KOPT-K1 (cell line): Measurements from ENCODE around the gene UGT3A2.

Source experiments
- H3K27ac ChIP-seq: fragments of 200-600 bp; sonication (generic); 2 replicates; pipeline ENCODE4 v1.5.1; 2016; ENCODE audit warnings: antibody characterized with exemption, mild to moderate bottlenecking, low read depth, low read length; ENCODE audit not compliant: poor library complexity, severe bottlenecking
- H3K36me3 ChIP-seq: fragments of 200-600 bp; sonication (generic); 2 replicates; pipeline ENCODE4 v1.5.1; 2017; ENCODE audit warnings: antibody characterized with exemption, mild to moderate bottlenecking, low read length, moderate library complexity; ENCODE audit not compliant: insufficient read depth
- H3K9me3 ChIP-seq: fragments of 200-600 bp; sonication (generic); 2 replicates; pipeline ENCODE4 v1.5.1; 2017; ENCODE audit warnings: antibody characterized with exemption, low read length, mild to moderate bottlenecking; ENCODE audit not compliant: insufficient read depth, poor library complexity, severe bottlenecking

The UGT3A2 gene

DNA sequence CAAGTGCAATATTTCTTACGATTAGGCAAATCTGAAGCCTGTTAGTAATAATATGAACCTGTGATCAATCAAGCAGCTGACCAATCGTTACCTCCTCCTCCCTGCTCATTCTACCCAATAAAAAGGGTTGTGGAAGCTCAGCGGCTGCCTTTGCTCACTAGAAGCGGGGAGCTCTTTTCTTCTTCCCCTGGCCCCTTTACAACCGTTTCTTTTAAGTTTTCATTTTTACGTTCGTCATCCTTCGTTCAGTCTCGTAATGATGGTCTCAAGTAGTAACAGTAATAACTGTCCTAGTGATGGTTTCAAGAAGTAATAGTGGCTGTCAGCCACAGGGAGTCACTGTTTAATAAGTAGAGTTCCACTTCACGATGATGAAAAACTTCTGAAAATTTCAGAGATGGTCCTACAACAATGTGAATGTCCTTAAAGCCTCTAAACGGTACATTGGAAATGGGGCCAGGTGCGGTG, 6.2 kb downstream of the UGT3A2 start:
- H3K9me3 ChIP-seq, result no peaks in the 10 kb centered on the region
- H3K27ac ChIP-seq, result peak overlapping the region; percentile 87
- no peaks in the 10 kb centered on the region for H3K36me3 ChIP-seq

DNA sequence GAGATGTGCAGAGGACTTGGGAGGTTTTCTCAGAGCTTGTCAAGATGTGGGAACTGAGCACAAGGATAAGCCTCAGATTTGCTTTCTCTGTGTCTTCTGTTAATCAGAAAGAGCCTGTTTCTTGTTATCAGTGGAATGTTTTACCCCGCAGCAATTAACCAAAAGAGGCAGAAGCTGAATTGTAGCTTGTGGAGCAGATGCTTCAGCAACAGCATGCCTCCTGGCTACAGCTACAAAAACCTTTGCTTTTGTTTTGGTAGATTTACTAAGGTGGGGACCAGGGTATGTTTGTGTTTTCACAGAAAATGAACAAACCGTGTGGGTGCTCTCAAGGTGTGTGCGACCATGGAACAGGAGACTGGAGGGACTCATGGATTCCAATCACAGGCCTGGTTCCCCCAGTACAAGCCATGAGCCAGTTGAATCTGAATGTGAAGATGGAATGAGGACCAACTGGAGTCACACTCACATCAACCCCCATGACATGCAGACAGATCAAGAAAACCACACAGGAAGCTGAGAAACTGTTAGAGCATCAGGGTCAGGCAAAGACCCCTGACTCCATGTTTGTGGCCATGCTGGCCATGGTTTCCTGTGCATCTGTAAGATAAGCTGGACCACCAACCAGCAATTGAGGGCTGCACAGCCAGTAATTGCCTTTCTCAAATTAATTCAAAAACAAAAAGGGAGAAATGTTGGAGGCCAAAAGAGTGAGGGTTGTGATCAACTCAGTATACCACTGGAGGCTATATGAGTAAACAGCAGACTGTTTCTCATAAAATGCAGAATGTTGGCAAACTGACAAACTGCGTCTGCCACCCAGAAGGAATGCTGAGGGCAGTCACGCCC, 6.9 kb downstream of the UGT3A2 start:
- Histone ChIP-seq H3K27ac (peak overlapping the region; percentile 87), H3K36me3 (no peaks in the 10 kb centered on the region), H3K9me3 (no peaks in the 10 kb centered on the region)

GRCh38 chr5:36058776-36059175, 7.9 kb downstream of the UGT3A2 start:
- Histone ChIP-seq H3K27ac (peak overlapping the region; percentile 87), H3K9me3 (no peaks in the 10 kb centered on the region), H3K36me3 (no peaks in the 10 kb centered on the region)

GRCh38 chr5:36057386-36057785, 9.3 kb downstream of the UGT3A2 start:
- Histone ChIP-seq H3K9me3 (no peaks in the 10 kb centered on the region), H3K27ac (peak overlapping the region; percentile 67), H3K36me3 (no peaks in the 10 kb centered on the region)

GRCh38 chr5:36056422-36056821, 10.3 kb downstream of the UGT3A2 start:
- Histone ChIP-seq H3K9me3 (no peaks in the 10 kb centered on the region), H3K27ac (peak overlapping the region; percentile 67), H3K36me3 (no peaks in the 10 kb centered on the region)

DNA sequence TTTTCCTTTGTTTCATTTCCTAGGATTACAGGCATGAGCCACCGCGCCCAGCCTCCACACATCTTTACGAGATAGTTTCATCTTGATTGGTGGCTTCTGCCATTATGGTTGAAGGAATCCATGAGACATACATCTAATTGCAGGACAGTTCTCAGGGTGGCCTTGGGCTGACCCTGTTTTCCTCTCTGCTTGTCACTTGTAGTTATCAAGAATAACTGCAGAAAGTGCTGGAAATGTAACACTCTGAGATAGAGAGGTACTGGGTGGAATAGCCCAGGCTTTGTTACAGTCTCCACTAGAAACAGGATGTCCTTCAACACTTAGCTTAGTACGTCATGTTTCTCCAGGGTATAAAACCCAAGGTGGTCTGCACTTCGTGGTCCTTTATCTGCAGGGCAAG, 10.7 kb downstream of the UGT3A2 start:
- no peaks in the 10 kb centered on the region for H3K9me3 ChIP-seq
- peak overlapping the region; percentile 67 for H3K27ac ChIP-seq
- H3K36me3 ChIP-seq, result no peaks in the 10 kb centered on the region

GRCh38 chr5:36054647-36055046, 12.0 kb downstream of the UGT3A2 start:
- Histone ChIP-seq H3K27ac (peak overlapping the region; percentile 67), H3K36me3 (no peaks in the 10 kb centered on the region)

GRCh38 chr5:36052538-36052937, 14.1 kb downstream of the UGT3A2 start:
- no peak overlapping the region for H3K27ac ChIP-seq
- no peaks in the 10 kb centered on the region for H3K9me3 ChIP-seq
- H3K36me3 ChIP-seq, result no peaks in the 10 kb centered on the region

More at GRCh38 chr5:36054647-36055046, 12.0 kb downstream of the UGT3A2 start:
- H3K9me3 ChIP-seq, result no peaks in the 10 kb centered on the region

GRCh38 chr5:36049949-36050348, 16.7 kb downstream of the UGT3A2 start:
- no peaks in the 10 kb centered on the region for H3K36me3 ChIP-seq
- H3K9me3 ChIP-seq, result no peaks in the 10 kb centered on the region
- H3K27ac ChIP-seq, result no peak overlapping the region

DNA sequence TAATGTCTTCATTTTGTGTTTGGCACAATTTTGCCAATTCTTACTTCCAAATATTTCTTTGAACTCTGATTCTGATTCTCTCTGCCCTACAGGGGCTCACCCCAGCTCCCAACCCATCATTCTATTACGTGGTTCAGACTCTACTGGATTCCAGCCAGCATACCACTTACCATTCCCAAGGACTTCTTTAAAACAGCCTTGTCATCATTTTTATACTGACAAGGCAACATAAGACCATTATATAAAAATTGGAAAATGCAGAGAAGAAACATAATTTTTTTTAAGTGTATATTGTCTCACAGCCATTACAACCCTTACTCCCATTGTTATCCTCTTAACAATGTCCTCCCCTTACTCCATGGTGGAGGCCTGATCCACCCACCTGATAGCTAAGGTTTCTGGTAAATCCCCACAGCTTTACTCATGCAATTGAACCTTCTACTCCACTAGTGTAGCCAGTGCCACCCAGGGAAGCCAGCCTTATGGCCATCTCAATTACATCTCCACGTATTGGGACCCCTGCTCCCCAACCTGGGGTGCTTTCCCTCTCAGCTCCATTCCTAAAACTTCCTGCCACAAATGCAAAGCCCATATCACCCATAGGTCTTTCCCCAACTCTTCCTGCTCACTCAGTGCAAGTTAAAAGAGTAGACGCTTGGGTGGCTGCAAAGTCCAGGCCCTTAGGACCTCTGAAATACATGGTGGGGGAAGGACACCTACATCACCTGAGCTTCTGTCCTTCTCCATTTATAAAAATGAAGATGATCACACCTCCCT, 19.1 kb downstream of the UGT3A2 start:
- no peaks in the 10 kb centered on the region for H3K36me3 ChIP-seq
- no peak overlapping the region for H3K27ac ChIP-seq
- H3K9me3 ChIP-seq, result no peaks in the 10 kb centered on the region

GRCh38 chr5:36045895-36046294, 20.8 kb downstream of the UGT3A2 start:
- no peaks in the 10 kb centered on the region for H3K36me3 ChIP-seq
- no peak overlapping the region for H3K27ac ChIP-seq
- H3K9me3 ChIP-seq, result no peaks in the 10 kb centered on the region

DNA sequence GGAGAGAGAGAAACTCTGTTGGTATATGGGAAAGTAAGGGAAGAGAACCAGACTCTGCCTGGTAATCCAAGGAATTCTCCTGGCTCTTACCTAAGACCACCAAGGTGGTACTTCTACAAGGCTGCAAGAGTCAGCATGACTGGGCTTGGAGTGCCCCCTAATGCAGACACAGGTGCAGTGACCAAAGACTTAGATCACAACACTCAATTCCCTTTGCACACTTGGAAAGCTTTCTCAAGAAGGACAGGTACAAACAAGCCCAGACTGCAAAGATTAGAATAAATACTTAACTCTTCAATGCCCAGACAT, 25.2 kb downstream of the UGT3A2 start:
- no peaks in the 10 kb centered on the region for H3K36me3 ChIP-seq
- no peak overlapping the region for H3K27ac ChIP-seq
- H3K9me3 ChIP-seq, result no peaks in the 10 kb centered on the region

DNA sequence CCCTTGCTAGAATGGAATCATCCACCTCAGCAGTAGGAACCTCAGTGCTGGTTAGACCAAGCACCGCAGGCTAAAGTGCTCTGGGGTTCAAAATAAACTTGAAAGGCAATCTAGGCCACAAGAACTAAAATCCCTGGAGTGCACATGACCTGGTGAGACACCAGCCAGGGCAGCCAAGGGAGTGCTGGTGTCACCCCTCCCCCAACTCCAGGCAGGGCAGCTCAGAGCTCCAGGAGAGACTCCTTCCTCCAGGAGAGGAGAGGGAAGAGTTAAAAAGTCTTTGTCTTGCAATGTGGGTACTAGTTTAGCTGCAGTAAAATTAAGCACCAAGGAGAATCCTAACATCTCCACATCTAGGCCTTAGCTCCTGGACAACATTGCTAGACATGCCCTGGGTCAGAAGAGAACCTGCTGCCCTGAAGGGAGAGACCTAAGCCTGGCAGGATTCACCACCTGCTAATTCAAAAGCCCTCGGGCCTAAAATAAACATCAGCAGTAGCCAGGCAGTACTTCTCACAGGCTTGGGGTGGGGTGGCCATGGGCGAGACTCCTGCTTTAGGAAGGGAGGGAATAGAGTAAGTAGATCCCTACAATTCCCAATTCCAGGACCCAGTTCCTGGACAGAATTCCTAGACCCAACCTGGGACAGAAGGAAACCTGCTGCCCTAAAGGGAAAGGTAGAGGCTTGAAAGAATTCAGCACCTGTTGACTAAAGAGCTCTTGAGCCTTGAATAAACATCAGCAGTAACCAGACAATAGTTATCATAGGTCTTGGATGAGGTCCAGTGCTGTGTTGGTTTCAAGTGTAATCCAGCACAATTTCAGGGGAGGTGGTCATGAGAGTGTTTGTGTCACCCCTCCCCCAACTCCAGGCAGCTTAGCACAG, 25.8 kb downstream of the UGT3A2 start:
- no peaks in the 10 kb centered on the region for H3K36me3 ChIP-seq
- no peaks in the 10 kb centered on the region for H3K9me3 ChIP-seq
- H3K27ac ChIP-seq, result no peak overlapping the region

- H3K27ac ChIP-seq, result no peak overlapping the region
- no peaks in the 10 kb centered on the region for H3K9me3 ChIP-seq
- no peaks in the 10 kb centered on the region for H3K36me3 ChIP-seq
Observed at GRCh38 chr5:36035696-36036095, 31.0 kb downstream of the UGT3A2 start.
